PC-3 (cell line): ENCODE measurements around the gene ZNF524. TPM values are rescaled to one million over a fixed set of nuclear protein-coding genes. Genes with fewer than 3 reads are reported as not detected.
A peak's percentile ranks its signal among the peaks of the same experiment; 100 is the strongest.

Experiments
- ATAC-seq: fragments of 200-7000 bp; cut with Tn5 transposase; 2 replicates; pipeline ENCODE4 v1.9.1; 2020; ENCODE audit warnings: mild to moderate bottlenecking, moderate library complexity
- BruUV-seq: library from RNA; stranded (reverse); fragments of 400-500 nt; replicated peaks from 2 replicates; lab custom pipeline; 2021; lab: Mats Ljungman, UMichigan
- CTCF ChIA-PET: fragments of 300-600 bp; sonication (Branson Sonifier 250); formaldehyde crosslinking; loops from one replicate; lab custom pipeline; 2022; ENCODE audit warnings: antibody characterized with exemption; lab: Charles Lee
- POLR2A ChIA-PET: fragments of 300-600 bp; sonication (Branson Sonifier 250); formaldehyde crosslinking; loops from one replicate; lab custom pipeline; 2022; ENCODE audit warnings: antibody characterized with exemption; ENCODE audit not compliant: unreplicated experiment; lab: Charles Lee
- DNase-seq: peaks from one replicate; pipeline ENCODE4 v3.0.0-alpha.2; 2015
- H2AFZ ChIP-seq: fragments of 300-600 bp; sonication (generic); 2 replicates; pipeline ENCODE4 v1.6.0; 2016; ENCODE audit warnings: antibody characterized with exemption, low read length
- H3F3A ChIP-seq: fragments of 300-600 bp; sonication (generic); one replicate; pipeline ENCODE4 v1.6.0; 2017; ENCODE audit warnings: antibody characterized with exemption, low read length, control low read depth, mild to moderate bottlenecking; ENCODE audit not compliant: unreplicated experiment
- H3K27ac ChIP-seq: fragments of 300-600 bp; sonication (generic); 2 replicates; pipeline ENCODE4 v1.5.1; 2016; ENCODE audit warnings: mild to moderate bottlenecking, low read length
- H3K27me3 ChIP-seq: fragments of 300-600 bp; sonication (generic); 2 replicates; pipeline ENCODE4 v1.6.1; 2016; ENCODE audit warnings: low read length, mixed read lengths
- H3K36me3 ChIP-seq: fragments of 300-600 bp; sonication (generic); 2 replicates; pipeline ENCODE4 v1.6.1; 2016; ENCODE audit warnings: low read depth, mixed run types, low read length, mixed read lengths
- H3K4me1 ChIP-seq: fragments of 300-600 bp; sonication (generic); 2 replicates; pipeline ENCODE4 v1.5.1; 2016; ENCODE audit warnings: low read length; ENCODE audit not compliant: insufficient read depth
- H3K4me2 ChIP-seq: fragments of 300-600 bp; sonication (generic); 2 replicates; pipeline ENCODE4 v1.6.0; 2016; ENCODE audit warnings: low read length
- H3K4me3 ChIP-seq: fragments of 300-600 bp; sonication (generic); 2 replicates; pipeline ENCODE4 v1.5.1; 2016; ENCODE audit warnings: mild to moderate bottlenecking, low read length, mixed read lengths
- H3K79me2 ChIP-seq: fragments of 300-600 bp; sonication (generic); 2 replicates; pipeline ENCODE4 v1.6.1; 2017; ENCODE audit warnings: low read length, mixed read lengths
- H3K9ac ChIP-seq: fragments of 300-600 bp; sonication (generic); 2 replicates; pipeline ENCODE4 v1.6.0; 2016; ENCODE audit warnings: mild to moderate bottlenecking, low read length
- H3K9me2 ChIP-seq: fragments of 300-600 bp; sonication (generic); replicated peaks from 2 replicates; pipeline ENCODE4 v1.6.1; 2016; ENCODE audit warnings: mixed run types, low read length, mixed read lengths
- H3K9me3 ChIP-seq: fragments of 300-600 bp; sonication (generic); 2 replicates; pipeline ENCODE4 v1.6.1; 2016; ENCODE audit warnings: low read length, mixed read lengths
- H4K20me1 ChIP-seq: fragments of 300-600 bp; sonication (generic); 2 replicates; pipeline ENCODE4 v1.6.1; 2016; ENCODE audit warnings: low read length, mixed read lengths
- EZH2 ChIP-seq: fragments of 300-600 bp; sonication (generic); IDR thresholded peaks from one replicate; pipeline ENCODE4 v1.6.1; 2017; ENCODE audit warnings: antibody characterized with exemption, mild to moderate bottlenecking, low read length; ENCODE audit not compliant: unreplicated experiment
- EZH2phosphoT487 ChIP-seq: fragments of 300-600 bp; sonication (generic); IDR thresholded peaks from 2 replicates; pipeline ENCODE4 v1.6.1; 2018; ENCODE audit warnings: mild to moderate bottlenecking, antibody characterized with exemption, low read length, borderline replicate concordance
- intact Hi-C: fragments of 100-400 bp; cut with micrococcal nuclease; formaldehyde crosslinking; loops from 2 replicates; pipeline ENCODE4 v1.9.0; 2023
- total RNA-seq: library from RNA; depleted of rRNA; stranded (reverse); fragments of >200 nt; gene quantifications from 2 replicates; pipeline ENCODE4 v1.2.3, GENCODE V29; 2014
- TF ChIP-seq, protein P1 (sequence below): fragments of 300-600 bp; sonication (generic); conservative IDR thresholded peaks from 2 replicates; pipeline ENCODE4 v1.5.1; 2017; ENCODE audit warnings: antibody characterized with exemption, low read depth, mild to moderate bottlenecking, low read length

The ZNF524 gene
- total RNA-seq, 1 experiment from 2014 or later: 27.7 TPM

DNA sequence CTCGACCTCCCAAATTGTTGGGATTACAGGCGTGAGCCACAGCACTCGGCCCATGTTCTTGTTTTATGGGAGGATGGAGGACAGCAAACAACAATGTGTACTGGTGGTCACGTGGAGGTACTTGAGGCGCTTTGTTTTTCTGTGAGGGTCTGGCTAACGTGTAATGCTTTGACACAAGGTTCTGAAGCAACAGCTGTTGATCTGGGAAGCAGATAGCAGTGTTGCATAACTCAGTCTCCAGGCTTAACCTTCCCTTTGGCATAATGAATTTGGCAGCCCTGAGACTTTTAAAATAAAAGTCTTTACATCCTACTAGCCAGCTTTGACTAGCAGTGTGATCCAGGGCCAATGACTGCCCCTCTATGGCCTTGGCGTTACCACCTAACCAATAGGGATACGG lies 33.8 kb downstream of the ZNF524 start:
- Histone ChIP-seq H3K4me3 (no peak overlapping the region), H3K9me2 (no peaks in the 10 kb centered on the region), H3K4me1 (peaks cover 13% of the 10 kb centered on the region), H3K4me2 (peak overlapping the region; percentile 99; the same call in 1 of the 2 replicates), H3K79me2 (peaks cover 41% of the 10 kb centered on the region), H3K36me3 (no peaks in the 10 kb centered on the region), H3K27ac (no peak overlapping the region), H2AFZ (peak overlapping the region; percentile 81), H3K9ac (no peak overlapping the region), H3K27me3 (no peaks in the 10 kb centered on the region), H4K20me1 (no peaks in the 10 kb centered on the region), H3K9me3 (no peaks in the 10 kb centered on the region), H3F3A (no peaks in the 10 kb centered on the region)
- TF ChIP-seq EZH2phosphoT487: no peak
- no peak for TF ChIP-seq EZH2
- TF ChIP-seq, protein P1, sequence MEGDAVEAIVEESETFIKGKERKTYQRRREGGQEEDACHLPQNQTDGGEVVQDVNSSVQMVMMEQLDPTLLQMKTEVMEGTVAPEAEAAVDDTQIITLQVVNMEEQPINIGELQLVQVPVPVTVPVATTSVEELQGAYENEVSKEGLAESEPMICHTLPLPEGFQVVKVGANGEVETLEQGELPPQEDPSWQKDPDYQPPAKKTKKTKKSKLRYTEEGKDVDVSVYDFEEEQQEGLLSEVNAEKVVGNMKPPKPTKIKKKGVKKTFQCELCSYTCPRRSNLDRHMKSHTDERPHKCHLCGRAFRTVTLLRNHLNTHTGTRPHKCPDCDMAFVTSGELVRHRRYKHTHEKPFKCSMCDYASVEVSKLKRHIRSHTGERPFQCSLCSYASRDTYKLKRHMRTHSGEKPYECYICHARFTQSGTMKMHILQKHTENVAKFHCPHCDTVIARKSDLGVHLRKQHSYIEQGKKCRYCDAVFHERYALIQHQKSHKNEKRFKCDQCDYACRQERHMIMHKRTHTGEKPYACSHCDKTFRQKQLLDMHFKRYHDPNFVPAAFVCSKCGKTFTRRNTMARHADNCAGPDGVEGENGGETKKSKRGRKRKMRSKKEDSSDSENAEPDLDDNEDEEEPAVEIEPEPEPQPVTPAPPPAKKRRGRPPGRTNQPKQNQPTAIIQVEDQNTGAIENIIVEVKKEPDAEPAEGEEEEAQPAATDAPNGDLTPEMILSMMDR: no peak
- ATAC-seq (no peak), DNase-seq (no peak)
- BruUV-seq: no TSS peak
- ChIA-PET POLR2A (no interaction called here), CTCF (interaction anchor here (1.0 to 1.6 kb wide), 3 partner anchors 20 to 478 kb away, joined by 3 to 12 read pairs (median 3); no protein-coding TSS in a partner anchor)
- intact Hi-C loops: loop anchor here (5.0 kb wide), 2 partner anchors 37 to 172 kb away; partner anchors contain the start of genes C19orf85, FIZ1 and ISOC2

DNA sequence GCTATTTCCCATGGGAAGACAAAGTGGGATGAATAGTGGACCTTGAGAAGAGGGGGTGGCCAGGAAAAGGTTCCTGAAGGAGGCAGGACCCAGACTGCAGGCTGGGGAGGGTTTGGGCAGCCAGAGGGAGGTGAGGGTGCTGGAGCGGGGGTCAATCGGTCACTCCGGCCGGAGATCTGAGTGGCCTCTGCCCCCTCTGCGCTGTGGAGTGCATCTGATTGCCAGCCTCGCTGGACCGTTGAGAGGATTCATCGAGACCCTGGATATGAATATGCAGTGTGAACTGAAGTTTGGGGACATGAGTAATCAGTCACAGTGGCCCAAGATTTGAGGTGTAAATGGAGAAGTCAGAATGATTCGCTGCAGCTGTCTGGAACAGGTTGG lies 35.2 kb downstream of the ZNF524 start:
- intact Hi-C loops: no loop called here
- CTCF ChIA-PET: interaction anchor here (0.6 kb wide), 1 partner anchor 11 kb away, joined by 7 read pairs; the partner anchor contains the start of gene ZNF784
- H3K4me3 ChIP-seq: peak overlapping the region; percentile 99
- no peak for ATAC-seq
- peaks cover 19% of the 10 kb centered on the region for H3K4me1 ChIP-seq
- peak overlapping the region; percentile 81 for H2AFZ ChIP-seq
- H3K9me3 ChIP-seq: no peaks in the 10 kb centered on the region
- peaks cover 4% of the 10 kb centered on the region for H3F3A ChIP-seq
- peak overlapping the region; percentile 99 for H3K4me2 ChIP-seq
- TF ChIP-seq, protein P1: no peak
- H3K36me3 ChIP-seq: no peaks in the 10 kb centered on the region
- no peaks in the 10 kb centered on the region for H3K27me3 ChIP-seq
- peak overlapping the region; percentile 97 for H3K9ac ChIP-seq
- H3K9me2 ChIP-seq: no peaks in the 10 kb centered on the region
- no peak for DNase-seq
- H3K27ac ChIP-seq: peak overlapping the region; percentile 65
- POLR2A ChIA-PET: no interaction called here
- no peaks in the 10 kb centered on the region for H4K20me1 ChIP-seq
- BruUV-seq: TSS peak; percentile 82
- peaks cover 51% of the 10 kb centered on the region for H3K79me2 ChIP-seq

DNA sequence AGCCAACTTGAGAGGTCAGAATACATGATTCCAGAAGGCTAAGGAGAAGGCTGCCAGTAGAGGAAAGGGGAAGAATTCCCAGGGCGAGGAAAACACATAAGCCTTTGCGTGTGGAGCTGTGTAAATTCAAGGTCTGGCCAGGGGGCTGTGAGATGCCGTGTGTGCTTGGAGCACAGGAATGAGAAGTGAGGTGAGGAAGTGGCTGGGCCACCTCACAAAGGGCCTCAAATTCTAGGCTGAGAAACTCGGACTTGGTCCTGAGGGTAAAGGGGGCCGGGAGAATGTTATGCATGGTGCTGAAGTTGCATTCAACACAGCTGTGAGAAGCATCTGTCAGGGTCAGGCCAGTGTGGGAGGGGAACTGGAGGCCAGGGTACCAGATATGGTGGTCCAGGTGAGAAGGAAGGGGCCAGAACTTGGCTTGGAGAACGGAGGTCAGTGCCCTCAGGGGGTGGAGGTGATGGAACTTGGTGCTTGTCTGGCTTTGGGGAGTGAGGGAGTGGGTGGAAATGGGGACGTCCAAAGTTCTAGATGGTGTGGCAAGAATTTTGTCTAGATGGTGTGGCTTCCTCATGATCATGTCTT lies 35.9 kb downstream of the ZNF524 start:
- H3K4me2 ChIP-seq: peak overlapping the region; percentile 99
- ChIA-PET POLR2A (no interaction called here), CTCF (interaction anchor here (0.6 to 0.7 kb wide), 2 partner anchors 17 to 132 kb away, joined by 4 to 9 read pairs; no protein-coding TSS in a partner anchor)
- intact Hi-C loops: no loop called here
- H3K9ac ChIP-seq: peak overlapping the region; percentile 97
- no peak overlapping the region for H2AFZ ChIP-seq
- peaks cover 21% of the 10 kb centered on the region for H3K4me1 ChIP-seq
- H3F3A ChIP-seq: peaks cover 4% of the 10 kb centered on the region
- peak overlapping the region; percentile 99 for H3K4me3 ChIP-seq
- H3K9me3 ChIP-seq: no peaks in the 10 kb centered on the region
- DNase-seq (no peak), ATAC-seq (no peak)
- peaks cover 51% of the 10 kb centered on the region for H3K79me2 ChIP-seq
- TF ChIP-seq EZH2 (no peak), EZH2phosphoT487 (no peak)
- TF ChIP-seq, protein P1: no peak
- H3K9me2 ChIP-seq: no peaks in the 10 kb centered on the region
- no peaks in the 10 kb centered on the region for H3K36me3 ChIP-seq
- no peaks in the 10 kb centered on the region for H3K27me3 ChIP-seq
- no peaks in the 10 kb centered on the region for H4K20me1 ChIP-seq
- no peak overlapping the region for H3K27ac ChIP-seq
- no TSS peak for BruUV-seq
